Astrocyte (in vitro differentiated cells and primary cell): Measurements from ENCODE around the gene TMOD3. TPM values are rescaled to one million over a fixed set of nuclear protein-coding genes. Genes with fewer than 3 reads are reported as not detected.

Experiments used
- DNase-seq: peaks from one replicate; pipeline ENCODE4 v3.0.0-alpha.2; 2010; ENCODE audit warnings: low read depth
- FAIRE-seq: peaks from 2 replicates; lab custom pipeline; 2011; peaks lifted over from hg19 to GRCh38; lab: Jason Lieb, UNC
- H2AFZ ChIP-seq: 2 replicates; pipeline ENCODE4 v1.6.0; 2012; ENCODE audit warnings: low read depth, low read length, inconsistent platforms
- H3K27ac ChIP-seq: 2 replicates; pipeline ENCODE4 v1.5.1; 2011; ENCODE audit warnings: low read depth, low read length, inconsistent platforms
- H3K27me3 ChIP-seq: 2 replicates; pipeline ENCODE4 v1.6.0; 2011; ENCODE audit warnings: low read length, inconsistent platforms; ENCODE audit not compliant: insufficient read depth
- H3K36me3 ChIP-seq: 2 replicates; pipeline ENCODE4 v1.5.1; 2011; ENCODE audit warnings: low read length, inconsistent platforms; ENCODE audit not compliant: insufficient read depth
- H3K4me1 ChIP-seq: 2 replicates; pipeline ENCODE4 v1.5.1; 2011; ENCODE audit warnings: low read length, inconsistent platforms; ENCODE audit not compliant: insufficient read depth
- H3K4me2 ChIP-seq: 2 replicates; pipeline ENCODE4 v1.6.0; 2012; ENCODE audit warnings: low read length, inconsistent platforms
- H3K4me3 ChIP-seq: 2 replicates; pipeline ENCODE4 v1.5.1; 2011; ENCODE audit warnings: low read depth, mild to moderate bottlenecking, low read length, inconsistent platforms; ENCODE audit not compliant: insufficient read depth
- H3K79me2 ChIP-seq: 2 replicates; pipeline ENCODE4 v1.6.0; 2012; ENCODE audit warnings: mild to moderate bottlenecking, low read length, inconsistent platforms; ENCODE audit not compliant: insufficient read depth
- H3K9ac ChIP-seq: 2 replicates; pipeline ENCODE4 v1.6.0; 2012; ENCODE audit warnings: mild to moderate bottlenecking, low read length, inconsistent platforms
- H3K9me3 ChIP-seq: 2 replicates; pipeline ENCODE4 v1.5.1; 2012; ENCODE audit warnings: low read depth, mild to moderate bottlenecking, low read length, inconsistent platforms; ENCODE audit not compliant: insufficient read depth
- H4K20me1 ChIP-seq: 2 replicates; pipeline ENCODE4 v1.6.0; 2012; ENCODE audit warnings: low read length, inconsistent platforms; ENCODE audit not compliant: insufficient read depth
- H3K27ac Mint-ChIP-seq: one replicate; pipeline ENCODE4 v1.8.0; 2021; ENCODE audit warnings: mild to moderate bottlenecking, mixed read lengths; ENCODE audit not compliant: unreplicated experiment
- H3K27me3 Mint-ChIP-seq: one replicate; pipeline ENCODE4 v1.8.0; 2021; ENCODE audit warnings: low read depth, mixed read lengths; ENCODE audit not compliant: unreplicated experiment
- H3K36me3 Mint-ChIP-seq: one replicate; pipeline ENCODE4 v1.8.0; 2021; ENCODE audit warnings: low read depth, mixed read lengths; ENCODE audit not compliant: unreplicated experiment
- H3K4me1 Mint-ChIP-seq: one replicate; pipeline ENCODE4 v1.8.0; 2021; ENCODE audit warnings: low read depth, mixed read lengths; ENCODE audit not compliant: unreplicated experiment
- H3K4me3 Mint-ChIP-seq: one replicate; pipeline ENCODE4 v1.8.0; 2021; ENCODE audit warnings: mild to moderate bottlenecking, moderate library complexity, mixed read lengths; ENCODE audit not compliant: unreplicated experiment
- H3K9me3 Mint-ChIP-seq: one replicate; pipeline ENCODE4 v1.8.0; 2021; ENCODE audit warnings: mild to moderate bottlenecking, mixed read lengths; ENCODE audit not compliant: unreplicated experiment
- EZH2 ChIP-seq: IDR thresholded peaks from 2 replicates; pipeline ENCODE4 v1.6.1; 2012; ENCODE audit warnings: mild to moderate bottlenecking, low read length, inconsistent platforms; ENCODE audit not compliant: insufficient read depth
- total RNA-seq: library from RNA; stranded (reverse); gene quantifications from 2 replicates; pipeline ENCODE4 v1.2.1, GENCODE V29; 2021
- TF ChIP-seq, protein P1 (sequence below): IDR thresholded peaks from 2 replicates; pipeline ENCODE4 v1.5.1; 2011; ENCODE audit warnings: low read depth, mild to moderate bottlenecking, inconsistent platforms, low read length, moderate library complexity; ENCODE audit not compliant: insufficient read depth

The TMOD3 gene
- total RNA-seq, 1 donor from 2014 or later = 65.2 TPM

DNA sequence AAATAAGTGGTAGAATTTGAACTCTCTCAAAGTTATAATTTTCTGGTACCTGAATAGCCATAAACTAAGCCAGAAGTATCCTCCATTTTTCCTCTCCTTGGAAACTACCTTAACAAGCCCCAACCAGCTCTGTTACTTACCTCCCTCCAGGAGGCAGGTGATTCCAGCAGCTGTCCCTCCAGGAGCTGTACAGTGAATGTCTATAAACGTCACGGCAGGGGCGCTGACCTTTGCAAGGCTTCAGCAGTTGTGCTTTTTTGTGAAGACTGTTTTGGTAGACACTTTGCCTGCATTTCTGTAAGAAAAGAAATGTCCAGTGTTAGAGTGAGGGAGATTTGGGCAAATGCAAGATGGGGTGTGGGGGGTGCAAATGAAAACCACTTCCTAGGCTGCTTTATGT lies 75.0 kb downstream of the TMOD3 start:
- Mint-ChIP-seq H3K4me3 (no peak overlapping the region), H3K4me1 (peaks cover 17% of the 10 kb centered on the region), H3K36me3 (peaks cover 6% of the 10 kb centered on the region), H3K27me3 (no peaks in the 10 kb centered on the region), H3K27ac (no peak overlapping the region), H3K9me3 (no peaks in the 10 kb centered on the region)
- Histone ChIP-seq H4K20me1 (peaks cover 28% of the 10 kb centered on the region), H2AFZ (no peak overlapping the region), H3K79me2 (no peaks in the 10 kb centered on the region), H3K4me3 (no peak overlapping the region), H3K9ac (no peak overlapping the region), H3K27me3 (no peaks in the 10 kb centered on the region), H3K4me1 (peaks cover 18% of the 10 kb centered on the region), H3K4me2 (no peak overlapping the region), H3K27ac (no peak overlapping the region), H3K36me3 (peaks cover 37% of the 10 kb centered on the region), H3K9me3 (no peaks in the 10 kb centered on the region)
- FAIRE-seq (no peak), DNase-seq (no peak)
- TF ChIP-seq EZH2 = no peak
- TF ChIP-seq, protein P1, sequence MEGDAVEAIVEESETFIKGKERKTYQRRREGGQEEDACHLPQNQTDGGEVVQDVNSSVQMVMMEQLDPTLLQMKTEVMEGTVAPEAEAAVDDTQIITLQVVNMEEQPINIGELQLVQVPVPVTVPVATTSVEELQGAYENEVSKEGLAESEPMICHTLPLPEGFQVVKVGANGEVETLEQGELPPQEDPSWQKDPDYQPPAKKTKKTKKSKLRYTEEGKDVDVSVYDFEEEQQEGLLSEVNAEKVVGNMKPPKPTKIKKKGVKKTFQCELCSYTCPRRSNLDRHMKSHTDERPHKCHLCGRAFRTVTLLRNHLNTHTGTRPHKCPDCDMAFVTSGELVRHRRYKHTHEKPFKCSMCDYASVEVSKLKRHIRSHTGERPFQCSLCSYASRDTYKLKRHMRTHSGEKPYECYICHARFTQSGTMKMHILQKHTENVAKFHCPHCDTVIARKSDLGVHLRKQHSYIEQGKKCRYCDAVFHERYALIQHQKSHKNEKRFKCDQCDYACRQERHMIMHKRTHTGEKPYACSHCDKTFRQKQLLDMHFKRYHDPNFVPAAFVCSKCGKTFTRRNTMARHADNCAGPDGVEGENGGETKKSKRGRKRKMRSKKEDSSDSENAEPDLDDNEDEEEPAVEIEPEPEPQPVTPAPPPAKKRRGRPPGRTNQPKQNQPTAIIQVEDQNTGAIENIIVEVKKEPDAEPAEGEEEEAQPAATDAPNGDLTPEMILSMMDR = no peak

DNA sequence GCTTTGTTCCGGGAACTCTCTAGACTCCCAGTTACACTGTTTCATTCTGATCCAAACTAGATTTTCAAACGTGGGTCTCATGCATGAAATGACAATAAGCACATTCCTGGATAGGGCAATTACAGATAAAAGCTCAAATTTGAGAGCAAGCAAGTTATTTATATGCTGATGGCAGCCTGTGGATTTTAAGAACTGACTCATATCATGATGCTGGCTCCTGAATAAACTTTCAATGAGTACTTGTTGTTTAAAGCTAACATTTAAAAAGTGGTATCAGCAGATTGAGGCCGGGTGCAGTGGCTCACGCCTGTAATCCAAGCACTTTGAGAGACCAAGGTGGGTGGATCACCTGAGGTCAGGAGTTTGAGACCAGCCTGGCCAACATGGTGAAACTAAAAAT lies 75.5 kb downstream of the TMOD3 start:
- H3K4me2 ChIP-seq = no peak overlapping the region
- peaks cover 28% of the 10 kb centered on the region for H4K20me1 ChIP-seq
- DNase-seq (no peak), FAIRE-seq (no peak)
- peaks cover 18% of the 10 kb centered on the region for H3K4me1 ChIP-seq
- no peak for TF ChIP-seq EZH2
- TF ChIP-seq, protein P1 = no peak
- no peak overlapping the region for H3K27ac Mint-ChIP-seq
- H3K9me3 ChIP-seq = no peaks in the 10 kb centered on the region
- peaks cover 36% of the 10 kb centered on the region for H3K36me3 ChIP-seq
- no peaks in the 10 kb centered on the region for H3K27me3 ChIP-seq
- H3K79me2 ChIP-seq = no peaks in the 10 kb centered on the region
- no peaks in the 10 kb centered on the region for H3K27me3 Mint-ChIP-seq
- H3K4me3 ChIP-seq = no peak overlapping the region
- no peak overlapping the region for H3K27ac ChIP-seq
- no peak overlapping the region for H2AFZ ChIP-seq
- H3K4me3 Mint-ChIP-seq = no peak overlapping the region
- H3K4me1 Mint-ChIP-seq = peaks cover 17% of the 10 kb centered on the region
- no peak overlapping the region for H3K9ac ChIP-seq
- no peaks in the 10 kb centered on the region for H3K9me3 Mint-ChIP-seq
- peaks cover 6% of the 10 kb centered on the region for H3K36me3 Mint-ChIP-seq

DNA sequence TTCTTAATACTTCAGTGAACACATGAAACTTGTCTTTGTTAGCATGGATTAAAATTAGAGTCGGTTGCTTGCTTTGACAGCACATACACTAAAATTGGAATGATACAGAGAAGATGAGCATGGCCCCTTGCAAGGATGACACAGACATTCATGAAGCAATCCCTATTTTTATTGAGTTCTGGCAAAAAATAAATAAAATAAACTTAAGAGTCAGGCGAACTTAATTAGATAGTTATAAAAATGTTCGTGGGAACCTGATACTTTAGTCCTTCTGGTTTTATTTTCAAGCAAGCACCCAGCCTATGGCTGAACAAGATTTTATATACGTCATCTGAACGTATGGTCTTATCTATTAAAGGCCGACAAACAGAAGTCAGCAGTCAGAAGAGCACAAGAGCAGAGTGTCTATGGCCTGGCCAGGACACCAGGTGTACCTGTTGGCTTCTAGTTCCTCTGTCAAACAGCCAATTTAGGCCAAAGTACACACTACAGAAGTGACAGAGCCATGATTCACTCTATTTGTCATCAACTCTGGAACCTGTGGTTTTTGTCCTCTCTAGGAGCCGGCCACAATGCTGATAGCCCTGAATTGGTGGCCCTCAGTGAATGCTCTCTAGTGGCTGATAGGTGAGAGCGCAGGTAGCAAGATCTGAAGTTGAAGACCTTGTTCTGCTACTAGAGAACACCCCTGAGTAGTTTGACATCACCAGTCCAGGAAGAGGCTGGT lies 77.8 kb downstream of the TMOD3 start:
- Histone ChIP-seq H2AFZ (no peak overlapping the region), H4K20me1 (peaks cover 28% of the 10 kb centered on the region), H3K4me2 (no peak overlapping the region), H3K4me3 (no peak overlapping the region), H3K27me3 (no peaks in the 10 kb centered on the region), H3K79me2 (no peaks in the 10 kb centered on the region), H3K9ac (no peak overlapping the region), H3K27ac (no peak overlapping the region), H3K9me3 (no peaks in the 10 kb centered on the region), H3K4me1 (peaks cover 18% of the 10 kb centered on the region), H3K36me3 (peaks cover 24% of the 10 kb centered on the region)
- Mint-ChIP-seq H3K36me3 (peaks cover 6% of the 10 kb centered on the region), H3K27ac (no peak overlapping the region), H3K9me3 (no peaks in the 10 kb centered on the region), H3K4me3 (no peak overlapping the region), H3K4me1 (peaks cover 17% of the 10 kb centered on the region), H3K27me3 (no peaks in the 10 kb centered on the region)
- DNase-seq (peak; percentile 25), FAIRE-seq (no peak)
- TF ChIP-seq, protein P1 = no peak
- TF ChIP-seq EZH2 = no peak
